ENCODE results near the gene C1D. TPM values are rescaled to one million over a fixed set of nuclear protein-coding genes. Genes with fewer than 3 reads are reported as not detected.

C1D gene
- 18.3 and 22.9 TPM in 2 replicates for total RNA-seq

GRCh38 chr2:68062680-68063387, at the start of gene C1D:
C1D (minus strand) TSS chr2:68063004; CDS start chr2:68047310, 15,694 bp downstream.

Other genes starting within 250 kb of the C1D start
- gene PNO1, start 94.9 kb upstream of the C1D start, total RNA-seq = 13.6 and 19.1 TPM in 2 replicates
- gene PPP3R1, start 189.5 kb upstream of the C1D start, total RNA-seq = 31.0 and 33.9 TPM in 2 replicates